HEK293 (cell line): ENCODE measurements around the gene NOTCH3.

Source experiments
- CTCF ChIA-PET: fragments of 350-600 bp; formaldehyde crosslinking; extraction: SDS; loops from one replicate; lab custom pipeline; 2021; ENCODE audit warnings: antibody characterized with exemption; lab: Yijun Ruan, JAX
- POLR2A ChIA-PET: fragments of 300-600 bp; formaldehyde crosslinking; extraction: SDS; loops from one replicate; lab custom pipeline; 2020; ENCODE audit warnings: antibody characterized with exemption, inconsistent platforms; lab: Yijun Ruan, JAX
- H3K27ac ChIP-seq: fragments of 200-500 bp; sonication (Bioruptor generic); 2 replicates; pipeline ENCODE4 v1.5.1; 2014; ENCODE audit warnings: low read depth, low read length, control low read depth, inconsistent platforms; ENCODE audit errors: extremely low read depth
- H3K36me3 ChIP-seq, 2 experiments: fragments of 200-500 bp in 1 of 2; sonication (Bioruptor generic) in 1 of 2; 1 replicate in 1 of 2; 2 replicates in 1 of 2; pipeline ENCODE4 v1.5.1; 2014 to 2017; ENCODE audit warnings: inconsistent platforms in 2 of 2, low read length in 2 of 2; ENCODE audit not compliant: control insufficient read depth in 2 of 2, insufficient read depth in 1 of 2
- H3K4me1 ChIP-seq: fragments of 200-500 bp; sonication (Bioruptor generic); 2 replicates; pipeline ENCODE4 v1.5.1; 2014; ENCODE audit warnings: mild to moderate bottlenecking, low read length, inconsistent platforms; ENCODE audit not compliant: control insufficient read depth, insufficient read depth
- H3K4me3 ChIP-seq: 2 replicates; pipeline ENCODE4 v1.5.1; 2011; ENCODE audit warnings: low read depth, mild to moderate bottlenecking, control low read depth, low read length, moderate library complexity
- H3K9me3 ChIP-seq: fragments of 200-500 bp; sonication (Bioruptor generic); 2 replicates; pipeline ENCODE4 v1.5.1; 2014; ENCODE audit warnings: low read depth, low read length, inconsistent platforms; ENCODE audit not compliant: control insufficient read depth, insufficient read depth
- BCL11B ChIP-seq: fragments of 450-650 bp; formaldehyde crosslinking; IDR thresholded peaks from 2 replicates; pipeline ENCODE4 v1.5.1; 2016; ENCODE audit warnings: low read depth, missing biosample characterization, missing genetic modification characterization
- KLF7 ChIP-seq: fragments of 450-650 bp; formaldehyde crosslinking; IDR thresholded peaks from 2 replicates; pipeline ENCODE4 v1.5.1; 2016; ENCODE audit warnings: missing biosample characterization, missing genetic modification characterization, borderline replicate concordance
- PRDM6 ChIP-seq: fragments of 450-650 bp; formaldehyde crosslinking; IDR thresholded peaks from 2 replicates; pipeline ENCODE4 v1.5.1; 2017; ENCODE audit warnings: missing biosample characterization, missing genetic modification characterization
- REST ChIP-seq: fragments of 450-650 bp; formaldehyde crosslinking; IDR thresholded peaks from 2 replicates; pipeline ENCODE4 v1.5.1; 2016; ENCODE audit warnings: missing biosample characterization, missing genetic modification characterization
- SCRT1 ChIP-seq: fragments of 450-650 bp; formaldehyde crosslinking; IDR thresholded peaks from 2 replicates; pipeline ENCODE4 v1.5.1; 2016; ENCODE audit warnings: missing biosample characterization, missing genetic modification characterization, borderline replicate concordance
- SCRT2 ChIP-seq: fragments of 450-650 bp; formaldehyde crosslinking; IDR thresholded peaks from 2 replicates; pipeline ENCODE4 v1.5.1; 2016; ENCODE audit warnings: missing biosample characterization, missing genetic modification characterization
- SP2 ChIP-seq: fragments of 450-650 bp; formaldehyde crosslinking; IDR thresholded peaks from 2 replicates; pipeline ENCODE4 v1.5.1; 2016; ENCODE audit warnings: missing biosample characterization, missing genetic modification characterization
- TSHZ1 ChIP-seq: fragments of 450-650 bp; formaldehyde crosslinking; IDR thresholded peaks from 2 replicates; pipeline ENCODE4 v1.5.1; 2016; ENCODE audit warnings: missing biosample characterization, missing genetic modification characterization, borderline replicate concordance
- ZNF114 ChIP-seq: fragments of 450-650 bp; formaldehyde crosslinking; IDR thresholded peaks from 2 replicates; pipeline ENCODE4 v1.5.0; 2017; ENCODE audit warnings: missing biosample characterization, missing genetic modification characterization
- ZNF16 ChIP-seq: fragments of 450-650 bp; formaldehyde crosslinking; IDR thresholded peaks from 2 replicates; pipeline ENCODE4 v1.5.1; 2016; ENCODE audit warnings: low read depth, missing biosample characterization, missing genetic modification characterization
- ZNF426 ChIP-seq: fragments of 450-650 bp; formaldehyde crosslinking; IDR thresholded peaks from 2 replicates; pipeline ENCODE4 v1.5.1; 2017; ENCODE audit warnings: missing biosample characterization, missing genetic modification characterization, mild to moderate bottlenecking, inconsistent platforms, moderate library complexity
- ZNF501 ChIP-seq: fragments of 450-650 bp; formaldehyde crosslinking; IDR thresholded peaks from 2 replicates; pipeline ENCODE4 v1.5.1; 2016; ENCODE audit warnings: missing biosample characterization, missing genetic modification characterization
- ZNF513 ChIP-seq: fragments of 450-650 bp; IDR thresholded peaks from 2 replicates; pipeline ENCODE4 v1.5.1; 2018; ENCODE audit warnings: missing biosample characterization, missing genetic modification characterization
- ZNF549 ChIP-seq: fragments of 450-650 bp; IDR thresholded peaks from 2 replicates; pipeline ENCODE4 v1.5.1; 2018; ENCODE audit warnings: missing biosample characterization, missing genetic modification characterization, mild to moderate bottlenecking, inconsistent platforms, moderate library complexity
- ZNF654 ChIP-seq: fragments of 450-650 bp; formaldehyde crosslinking; IDR thresholded peaks from 2 replicates; pipeline ENCODE4 v1.5.1; 2016; ENCODE audit warnings: low read depth, missing biosample characterization, missing genetic modification characterization
- ZNF76 ChIP-seq: fragments of 450-650 bp; formaldehyde crosslinking; IDR thresholded peaks from 2 replicates; pipeline ENCODE4; 2016; ENCODE audit warnings: low read depth, missing biosample characterization, missing genetic modification characterization, borderline replicate concordance
- ZSCAN30 ChIP-seq: fragments of 450-650 bp; IDR thresholded peaks from 2 replicates; pipeline ENCODE4 v1.5.1; 2018; ENCODE audit warnings: missing biosample characterization, mild to moderate bottlenecking, missing genetic modification characterization, moderate library complexity

NOTCH3 gene

GRCh38 chr19:15114153-15114540, 86.6 kb downstream of the NOTCH3 start (continued):
- TF ChIP-seq ZNF549 (tag by site-specific recombination) (no peak), ZNF501 (no peak), ZNF114 (tag by site-specific recombination) (no peak)
- TF ChIP-seq, all 188 proteins: peak for 0

- H3K4me1 ChIP-seq: no peaks in the 10 kb centered on the region
- peaks cover 0 to 84% of the 10 kb centered on the region in 2 experiments; a peak in 2 of 3 replicates for H3K36me3 ChIP-seq
- no peak overlapping the region for H3K27ac ChIP-seq
- TF ChIP-seq SP2 (tag by site-specific recombination) (peak; percentile 63), ZNF654 (tag by site-specific recombination) (no peak), SCRT1 (tag by site-specific recombination) (0 out of 2 replicates have a peak, but pooled peaks have one; percentile 14), SCRT2 (tag by site-specific recombination) (0 out of 2 replicates have a peak, but pooled peaks have one; percentile 50), ZNF513 (tag by site-specific recombination) (no peak), BCL11B (tag by site-specific recombination) (no peak), ZNF16 (tag by site-specific recombination) (no peak)
- TF ChIP-seq, all 188 proteins: peak for 3
- Histone ChIP-seq H3K9me3 (no peaks in the 10 kb centered on the region), H3K4me3 (no peak overlapping the region)
- CTCF ChIA-PET: interaction anchor here (0.6 to 1.4 kb wide), 4 partner anchors 12 to 449 kb away, joined by 3 to 7 read pairs (median 4); a partner anchor contains a TSS
- POLR2A ChIA-PET: interaction anchor here (0.6 to 0.8 kb wide), 3 partner anchors 12 to 241 kb away, joined by 3 to 4 read pairs (median 3); a partner anchor contains a TSS
These were observed 87.3 kb downstream of the NOTCH3 start for GRCh38 chr19:15113245-15114152.

GRCh38 chr19:15112385-15112784, 88.4 kb downstream of the NOTCH3 start:
- ChIA-PET CTCF (interaction anchor here (0.6 to 2.3 kb wide), 4 partner anchors 11 to 450 kb away, joined by 3 to 9 read pairs (median 6); a partner anchor contains a TSS), POLR2A (interaction anchor here (0.8 to 1.0 kb wide), 2 partner anchors 14 to 242 kb away, joined by 3 read pairs; no protein-coding TSS in a partner anchor)
- no peak overlapping the region for H3K4me3 ChIP-seq
- H3K4me1 ChIP-seq: no peaks in the 10 kb centered on the region; the same call in 1 of the 2 replicates
- no peak overlapping the region for H3K27ac ChIP-seq
- peaks cover 0 to 75% of the 10 kb centered on the region in 2 experiments; a peak in 2 of 3 replicates for H3K36me3 ChIP-seq
- H3K9me3 ChIP-seq: no peaks in the 10 kb centered on the region
- no peak for TF ChIP-seq TSHZ1 (tag by site-specific recombination)
- no peak for TF ChIP-seq KLF7 (tag by site-specific recombination)
- TF ChIP-seq REST (tag by site-specific recombination): no peak
- no peak for TF ChIP-seq ZSCAN30
- TF ChIP-seq ZNF426 (tag by site-specific recombination): no peak
- no peak for TF ChIP-seq PRDM6
- no peak for TF ChIP-seq ZNF76 (tag by site-specific recombination)
